ENCODE measurements around the gene DENND1B. TPM values are rescaled to one million over a fixed set of nuclear protein-coding genes. Genes with fewer than 3 reads are reported as not detected.

DENND1B gene
- total and polyA plus RNA-seq, 2 of the 8 experiments (the other 6 are each of a cell fraction or from before 2014, with no cell fraction given) = 0.74 to 3.3 TPM

DNA sequence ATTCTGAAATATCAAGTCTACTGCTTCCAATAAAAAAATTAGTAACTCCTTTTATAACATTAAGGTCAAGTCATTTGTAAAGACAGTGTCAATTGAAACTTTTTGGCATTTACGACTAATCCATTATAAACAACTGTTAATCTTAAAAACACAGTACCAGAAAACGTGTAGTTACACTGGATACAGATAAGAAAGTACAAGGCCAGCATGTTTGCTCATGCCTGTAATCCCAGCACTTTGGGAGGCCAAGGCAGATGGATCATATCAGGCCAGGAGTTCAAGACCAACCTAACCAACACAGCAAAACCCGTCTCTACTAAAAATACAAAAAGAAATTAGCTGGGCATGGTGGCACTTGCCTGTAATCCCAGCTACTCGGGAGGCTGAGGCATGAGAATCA is 29.4 kb downstream of the DENND1B start:
- Histone ChIP-seq H3K14ac (ENCODE audit: insufficient read length) (no peak overlapping the region), H3K36me3 (ENCODE audit: control insufficient read depth in 2 of 4, insufficient read depth in 4 of 4, low read length in 3 of 4) (no peaks in the 10 kb centered on the region), H4K91ac (replicated peaks; ENCODE audit: insufficient read length, low read length) (no peak overlapping the region), H4K20me1 (replicated peaks in 1 of 2; ENCODE audit: control insufficient read depth in 1 of 2, insufficient read depth in 2 of 2, low read length in 2 of 2) (no peaks in the 10 kb centered on the region), H2AFZ (ENCODE audit: low read length) (no peak overlapping the region), H3K4ac (replicated peaks; ENCODE audit: insufficient read length, low read depth, low read length) (no peak overlapping the region), H3K23me2 (ENCODE audit: low read depth, low read length) (no peaks in the 10 kb centered on the region), H3K56ac (replicated peaks; ENCODE audit: insufficient read length, low read depth, low read length) (no peak overlapping the region), H3K27ac (ENCODE audit: low read depth, low read length) (no peak overlapping the region), H2BK12ac (ENCODE audit: low read depth, low read length) (no peak overlapping the region), H3K4me2 (ENCODE audit: insufficient read depth in 1 of 2, low read depth in 2 of 2, low read length in 2 of 2) (no peak overlapping the region), H3K9me3 (ENCODE audit: insufficient read depth in 2 of 2, low read depth in 1 of 2, low read length in 1 of 2) (no peaks in the 10 kb centered on the region; a peak in 1 of 4 replicates), H2BK15ac (ENCODE audit: low read length) (no peak overlapping the region), H2BK20ac (ENCODE audit: low read length) (no peak overlapping the region), H2BK5ac (ENCODE audit: low read depth, low read length) (no peak overlapping the region), H2AK5ac (ENCODE audit: low read depth, low read length) (no peak overlapping the region), H3K79me1 (ENCODE audit: low read depth, low read length) (no peaks in the 10 kb centered on the region), H3K4me1 (replicated peaks in 1 of 4; ENCODE audit: control insufficient read depth in 3 of 4, insufficient read depth in 4 of 4, low read length in 3 of 4) (no peaks in the 10 kb centered on the region), H3K27me3 (replicated peaks in 1 of 4; ENCODE audit: control insufficient read depth in 3 of 4, extremely low read depth in 1 of 4, insufficient read depth in 3 of 4, low read length in 3 of 4) (no peaks in the 10 kb centered on the region), H2BK120ac (replicated peaks; ENCODE audit: low read depth, low read length) (no peak overlapping the region), H3K79me2 (ENCODE audit: control insufficient read depth in 1 of 2, insufficient read depth in 2 of 2, low read length in 2 of 2) (no peaks in the 10 kb centered on the region), H3K9ac (replicated peaks in 1 of 4; ENCODE audit: extremely low read depth in 1 of 4, low read depth in 3 of 4, low read length in 3 of 4) (no peak overlapping the region), H3K18ac (ENCODE audit: extremely low read depth, low read length) (no peak overlapping the region), H3K4me3 (ENCODE audit: extremely low read depth in 1 of 4, insufficient read depth in 2 of 4, low read depth in 3 of 4, low read length in 4 of 4) (no peak overlapping the region), H3K23ac (ENCODE audit: insufficient read length) (no peak overlapping the region), H4K5ac (ENCODE audit: insufficient read length, low read depth, low read length) (no peak overlapping the region), H4K8ac (ENCODE audit: extremely low read depth, insufficient read depth, low read length) (no peak overlapping the region)
- FAIRE-seq (no peak), DNase-seq (ENCODE audit: low read depth in 1 of 2, low spot score in 2 of 2) (no peak)
- TF ChIP-seq, protein P1, sequence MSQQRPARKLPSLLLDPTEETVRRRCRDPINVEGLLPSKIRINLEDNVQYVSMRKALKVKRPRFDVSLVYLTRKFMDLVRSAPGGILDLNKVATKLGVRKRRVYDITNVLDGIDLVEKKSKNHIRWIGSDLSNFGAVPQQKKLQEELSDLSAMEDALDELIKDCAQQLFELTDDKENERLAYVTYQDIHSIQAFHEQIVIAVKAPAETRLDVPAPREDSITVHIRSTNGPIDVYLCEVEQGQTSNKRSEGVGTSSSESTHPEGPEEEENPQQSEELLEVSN (IDR thresholded peaks at IDR 0.05) = no peak
- TF ChIP-seq EZH2 (IDR thresholded peaks at IDR 0.05; ENCODE audit: low read depth, low read length, severe bottlenecking) = no peak
- TF ChIP-seq ASH2L (IDR thresholded peaks at IDR 0.05; ENCODE audit: low read length) = no peak
- no peak for TF ChIP-seq RAD21 (IDR thresholded peaks at IDR 0.05 in 1 of 2, conservative IDR thresholded peaks at IDR 0.05 in 1 of 2; ENCODE audit: low read depth in 2 of 2, low read length in 2 of 2)
- no peak for TF ChIP-seq KDM4A (IDR thresholded peaks at IDR 0.05; ENCODE audit: low read depth, low read length, severe bottlenecking)
- TF ChIP-seq CHD2 (IDR thresholded peaks at IDR 0.05; ENCODE audit: low read length) = no peak
- no peak for TF ChIP-seq EP300 (IDR thresholded peaks at IDR 0.05; ENCODE audit: borderline replicate concordance in 1 of 2, low read depth in 2 of 2, low read length in 2 of 2)
- TF ChIP-seq CEBPB (IDR thresholded peaks at IDR 0.05; ENCODE audit: low read depth, low read length) = no peak
- TF ChIP-seq SIRT6 (IDR thresholded peaks at IDR 0.05; ENCODE audit: low read length) = no peak
- CTCF ChIA-PET (ENCODE audit: partially characterized antibody) = no interaction called here
- WGBS, 2 experiments (ENCODE audit: extremely low coverage in 1 of 2, insufficient coverage in 1 of 2, insufficient read length in 1 of 2, insufficient replicate concordance in 2 of 2, low coverage in 1 of 2, low lambda C conversion rate in 2 of 2, missing lambda C conversion rate in 1 of 2) = 87% methylated on average over 4 of the region's 4 CpGs; no CpG with 5 or more reads in 1 of the 2 experiments
- POLR2A ChIA-PET (ENCODE audit: partially characterized antibody) = no interaction called here

Data from H1 (cell line).